HCT116 (cell line): ENCODE results near the gene CYB561D1. TPM values are rescaled to one million over a fixed set of nuclear protein-coding genes. Genes with fewer than 3 reads are reported as not detected.

Source experiments
- ATAC-seq: fragments of 200-7000 bp; cut with Tn5 transposase; 2 replicates; pipeline ENCODE4 v1.9.1; 2020; ENCODE audit warnings: mild to moderate bottlenecking, moderate library complexity
- BruUV-seq: library from RNA; stranded (reverse); fragments of 400-500 nt; replicated peaks from 2 replicates; lab custom pipeline; 2021; lab: Mats Ljungman, UMichigan
- CTCF ChIA-PET: fragments of 300-600 bp; sonication (Branson Sonifier 250); formaldehyde crosslinking; loops from one replicate; lab custom pipeline; 2021; ENCODE audit warnings: antibody characterized with exemption; lab: Charles Lee
- POLR2A ChIA-PET: fragments of 300-600, 350-600 bp; sonication (Branson Sonifier 250); formaldehyde crosslinking; loops from one replicate; lab custom pipeline; 2021; ENCODE audit warnings: antibody characterized with exemption; lab: Charles Lee
- RAD21 ChIA-PET, 2 experiments: fragments of 300-600 bp; sonication (Branson Sonifier 250); formaldehyde crosslinking; loops; one replicate each; lab custom pipeline; 2023; ENCODE audit warnings: low total read pairs in 2 of 2; ENCODE audit not compliant: uncharacterized antibody in 2 of 2, unreplicated experiment in 2 of 2, low non-redundant PET in 1 of 2; lab: Charles Lee
- DNase-seq: peaks from one replicate; pipeline ENCODE4 v3.0.0-alpha.2; 2010; ENCODE audit warnings: low read depth, low spot score
- H2AFZ ChIP-seq: fragments of 200-600 bp; shearing (Covaris generic), sonication (generic); 2 replicates; pipeline ENCODE4 v1.6.1; 2017; ENCODE audit warnings: low read depth, mixed run types, mixed read lengths, antibody characterized with exemption, low read length; ENCODE audit not compliant: poor library complexity, severe bottlenecking
- H3K27ac ChIP-seq: 2 replicates; pipeline ENCODE4 v1.5.1; 2012; ENCODE audit warnings: low read depth, low read length
- H3K27me3 ChIP-seq: fragments of 200-600 bp; sonication (generic); 2 replicates; pipeline ENCODE4 v1.6.1; 2016; ENCODE audit warnings: mixed run types, low read length, mixed read lengths; ENCODE audit not compliant: insufficient read depth
- H3K36me3 ChIP-seq, 2 experiments: fragments of 200-500 bp in 1 of 2; fragments of 200-600 bp in 1 of 2; sonication (Bioruptor generic) in 1 of 2; sonication (generic) in 1 of 2; 2 replicates each; pipeline versions ENCODE4 v1.5.1 to v1.6.1; 2014 to 2016; ENCODE audit warnings: low read length in 2 of 2, inconsistent platforms in 1 of 2, mixed read lengths in 1 of 2, mixed run types in 1 of 2; ENCODE audit not compliant: insufficient read depth in 2 of 2, control insufficient read depth in 1 of 2
- H3K4me1 ChIP-seq, 2 experiments: fragments of 200-600 bp in 1 of 2; sonication (generic) in 1 of 2; 2 replicates each; pipeline versions ENCODE4 v1.5.1 to v1.6.1; 2012 to 2017; ENCODE audit warnings: low read length in 2 of 2, inconsistent platforms in 1 of 2, mild to moderate bottlenecking in 1 of 2, mixed read lengths in 1 of 2, mixed run types in 1 of 2, moderate library complexity in 1 of 2; ENCODE audit not compliant: insufficient read depth in 2 of 2, control insufficient read depth in 1 of 2
- H3K4me2 ChIP-seq: fragments of 200-600 bp; sonication (generic); 2 replicates; pipeline ENCODE4 v1.6.1; 2017; ENCODE audit warnings: mixed run types, low read length, mixed read lengths
- H3K4me3 ChIP-seq, 2 experiments: fragments of 200-600 bp in 1 of 2; sonication (generic) in 1 of 2; replicated peaks in 1 of 2; 2 replicates each; pipeline ENCODE4 v1.5.1; 2011 to 2016; ENCODE audit warnings: low read length in 2 of 2, control low read depth in 1 of 2, low read depth in 1 of 2, mild to moderate bottlenecking in 1 of 2, mixed read lengths in 1 of 2, mixed run types in 1 of 2
- H3K79me2 ChIP-seq: fragments of 200-600 bp; sonication (generic); 2 replicates; pipeline ENCODE4 v1.6.1; 2017; ENCODE audit warnings: mild to moderate bottlenecking, mixed run types, low read length, moderate library complexity, mixed read lengths; ENCODE audit not compliant: insufficient read depth
- H3K9ac ChIP-seq: fragments of 200-600 bp; sonication (generic); 2 replicates; pipeline ENCODE4 v1.6.1; 2016; ENCODE audit warnings: low read length, mixed read lengths
- H3K9me2 ChIP-seq: fragments of 200-600 bp; sonication (generic), shearing (Covaris generic); 2 replicates; pipeline ENCODE4 v1.6.1; 2017; ENCODE audit warnings: mixed run types, mild to moderate bottlenecking, moderate library complexity; ENCODE audit not compliant: insufficient read depth
- H3K9me3 ChIP-seq, 2 experiments: fragments of 200-500 bp in 1 of 2; fragments of 200-600 bp in 1 of 2; sonication (Bioruptor generic) in 1 of 2; sonication (generic) in 1 of 2; 2 replicates each; pipeline ENCODE4 v1.6.1; 2014 to 2017; ENCODE audit warnings: low read length in 2 of 2, mixed read lengths in 2 of 2, inconsistent platforms in 1 of 2, low read depth in 1 of 2, mild to moderate bottlenecking in 1 of 2, mixed run types in 1 of 2, moderate library complexity in 1 of 2; ENCODE audit not compliant: control insufficient read depth in 1 of 2, insufficient read depth in 1 of 2
- H4K20me1 ChIP-seq: fragments of 200-600 bp; sonication (generic), shearing (Covaris generic); 2 replicates; pipeline ENCODE4 v1.6.1; 2017; ENCODE audit warnings: mixed run types, mild to moderate bottlenecking, moderate library complexity; ENCODE audit not compliant: insufficient read depth
- EGR1 ChIP-seq: IDR thresholded peaks from 2 replicates; pipeline ENCODE4 v1.6.1; 2012; ENCODE audit warnings: low read depth
- JUND ChIP-seq: IDR thresholded peaks from 2 replicates; pipeline ENCODE4 v1.6.1; 2012
- MAX ChIP-seq: IDR thresholded peaks from 2 replicates; pipeline ENCODE4 v1.6.1; 2012
- REST ChIP-seq: IDR thresholded peaks from 2 replicates; pipeline ENCODE4 v1.6.1; 2012; ENCODE audit warnings: low read depth
- SIN3A ChIP-seq: IDR thresholded peaks from 2 replicates; pipeline ENCODE4 v1.6.1; 2012; ENCODE audit warnings: low read depth
- intact Hi-C: fragments of 100-400 bp; cut with micrococcal nuclease; formaldehyde crosslinking; loops from 2 replicates; pipeline ENCODE4 v1.10.0; 2022
- total RNA-seq: library from RNA; stranded (reverse); gene quantifications from one replicate; pipeline ENCODE4 v1.2.1, GENCODE V29; 2021; ENCODE audit not compliant: unreplicated experiment

Gene CYB561D1
- total RNA-seq, 1 experiment from 2014 or later = 5.9 TPM

GRCh38 chr1:109477821-109478220 is 16.1 kb upstream of the CYB561D1 start:
- Histone ChIP-seq H3K9me3 (no peaks in the 10 kb centered on the region), H4K20me1 (no peaks in the 10 kb centered on the region), H3K27me3 (peaks cover 6% of the 10 kb centered on the region; the same call in 1 of the 2 replicates), H3K36me3 (no peaks in the 10 kb centered on the region), H3K4me3 (no peak overlapping the region), H3K4me1 (peaks cover 3 to 11% of the 10 kb centered on the region in 2 experiments; a peak in 3 of 4 replicates), H2AFZ (no peak overlapping the region), H3K4me2 (no peak overlapping the region), H3K79me2 (no peaks in the 10 kb centered on the region), H3K9me2 (no peaks in the 10 kb centered on the region), H3K9ac (no peak overlapping the region), H3K27ac (no peak overlapping the region)
- ChIA-PET CTCF (no interaction called here), RAD21 (no interaction called here), POLR2A (no interaction called here)
- no TSS peak for BruUV-seq
- intact Hi-C loops = no loop called here
- TF ChIP-seq REST (0 out of 2 replicates have a peak, but pooled peaks have one; percentile 1), JUND (no peak)
- peak; percentile 67 for ATAC-seq
- no peak for DNase-seq

GRCh38 chr1:109478806-109479205 is 15.1 kb upstream of the CYB561D1 start:
- Histone ChIP-seq H3K27ac (no peak overlapping the region), H3K9me2 (no peaks in the 10 kb centered on the region), H3K9ac (no peak overlapping the region), H3K4me1 (peaks cover 3 to 18% of the 10 kb centered on the region in 2 experiments), H3K4me2 (no peak overlapping the region), H3K4me3 (no peak overlapping the region), H2AFZ (no peak overlapping the region), H4K20me1 (no peaks in the 10 kb centered on the region), H3K9me3 (no peaks in the 10 kb centered on the region), H3K79me2 (no peaks in the 10 kb centered on the region), H3K27me3 (peaks cover 6% of the 10 kb centered on the region; the same call in 1 of the 2 replicates), H3K36me3 (no peaks in the 10 kb centered on the region)
- DNase-seq = no peak
- POLR2A ChIA-PET = no interaction called here
- ATAC-seq = peak; percentile 49
- TF ChIP-seq EGR1 (no peak), SIN3A (peak; percentile 57; the same call in 1 of the 2 replicates), MAX (peak; percentile 41; the same call in 1 of the 2 replicates), REST (peak; percentile 95)
- CTCF ChIA-PET = interaction anchor here (1.2 kb wide), 1 partner anchor 12 kb away, joined by 4 read pairs; no protein-coding TSS in a partner anchor
- RAD21 ChIA-PET = no interaction called here
- BruUV-seq = no TSS peak
- intact Hi-C loops = no loop called here
